HG03045 (cell line): Measurements from ENCODE around the gene LGALS9C.
"Not testable (repeated sequence)": the region's sequence is repeated elsewhere in the genome, so short reads cannot be mapped to it uniquely, and the experiment has no call there.

Experiments
- ATAC-seq: cut with Tn5 transposase; IDR thresholded peaks from one replicate; pipeline ENCODE4 v1.9.1; 2021; ENCODE audit warnings: mild to moderate bottlenecking, moderate library complexity; ENCODE audit not compliant: unreplicated experiment

LGALS9C gene

GRCh38 chr17:18478362-18478761 lies 1.8 kb downstream of the LGALS9C start:
- ATAC-seq, result not testable (repeated sequence)

GRCh38 chr17:18478977-18479595 lies 2.5 kb downstream of the LGALS9C start:
- ATAC-seq, result not testable (repeated sequence)

GRCh38 chr17:18481775-18482174 lies 5.2 kb downstream of the LGALS9C start:
- ATAC-seq, result not testable (repeated sequence)

GRCh38 chr17:18485936-18486464 lies 9.4 kb downstream of the LGALS9C start:
- not testable (repeated sequence) for ATAC-seq

GRCh38 chr17:18487633-18488032 lies 11.0 kb downstream of the LGALS9C start:
- not testable (repeated sequence) for ATAC-seq

- not testable (repeated sequence) for ATAC-seq
These were observed 12.0 kb downstream of the LGALS9C start for GRCh38 chr17:18488622-18489021.

GRCh38 chr17:18490016-18490415 lies 13.4 kb downstream of the LGALS9C start:
- ATAC-seq, result not testable (repeated sequence)

- ATAC-seq, result not testable (repeated sequence)
These were observed 16.3 kb downstream of the LGALS9C start for GRCh38 chr17:18492712-18493480.

- ATAC-seq, result not testable (repeated sequence)
These were observed 17.7 kb downstream of the LGALS9C start for GRCh38 chr17:18494250-18494768.

- ATAC-seq, result not testable (repeated sequence)
These were observed 20.5 kb downstream of the LGALS9C start for GRCh38 chr17:18497044-18497443.

- ATAC-seq, result not testable (repeated sequence)
These were observed 22.5 kb downstream of the LGALS9C start for GRCh38 chr17:18499100-18499499.

- not testable (repeated sequence) for ATAC-seq
These were observed 23.2 kb downstream of the LGALS9C start for GRCh38 chr17:18499756-18500155.

GRCh38 chr17:18500281-18500680 lies 23.7 kb downstream of the LGALS9C start:
- ATAC-seq, result not testable (repeated sequence)

GRCh38 chr17:18500816-18501215 lies 24.2 kb downstream of the LGALS9C start:
- ATAC-seq, result not testable (repeated sequence)

- ATAC-seq, result not testable (repeated sequence)
These were observed 26.6 kb downstream of the LGALS9C start for GRCh38 chr17:18503221-18503620.

GRCh38 chr17:18507729-18508128 lies 31.1 kb downstream of the LGALS9C start:
- not testable (repeated sequence) for ATAC-seq

GRCh38 chr17:18508667-18509066 lies 32.1 kb downstream of the LGALS9C start:
- not testable (repeated sequence) for ATAC-seq

- ATAC-seq, result not testable (repeated sequence)
These were observed 44.5 kb downstream of the LGALS9C start for GRCh38 chr17:18521100-18521499.

GRCh38 chr17:18525015-18525414 lies 48.4 kb downstream of the LGALS9C start:
- not testable (repeated sequence) for ATAC-seq

- not testable (repeated sequence) for ATAC-seq
These were observed 49.7 kb downstream of the LGALS9C start for GRCh38 chr17:18526168-18526800.

- ATAC-seq, result not testable (repeated sequence)
These were observed 50.8 kb downstream of the LGALS9C start for GRCh38 chr17:18527354-18527753.
